GM19193 (cell line): Measurements from ENCODE around the gene RAB28.

ENCODE experiments used
- POLR2A ChIP-seq: IDR thresholded peaks from 4 replicates; pipeline ENCODE4 v1.6.1; 2011; ENCODE audit not compliant: insufficient read depth, insufficient read length; ENCODE audit errors: extremely low read depth

Gene RAB28

GRCh38 chr4:13367691-13368090, 116.4 kb downstream of the RAB28 start:
- no peak for TF ChIP-seq POLR2A

- no peak for TF ChIP-seq POLR2A
These were observed 116.9 kb downstream of the RAB28 start for GRCh38 chr4:13367244-13367643.

- TF ChIP-seq POLR2A, result no peak
These were observed 118.9 kb downstream of the RAB28 start for GRCh38 chr4:13365195-13365594.

DNA sequence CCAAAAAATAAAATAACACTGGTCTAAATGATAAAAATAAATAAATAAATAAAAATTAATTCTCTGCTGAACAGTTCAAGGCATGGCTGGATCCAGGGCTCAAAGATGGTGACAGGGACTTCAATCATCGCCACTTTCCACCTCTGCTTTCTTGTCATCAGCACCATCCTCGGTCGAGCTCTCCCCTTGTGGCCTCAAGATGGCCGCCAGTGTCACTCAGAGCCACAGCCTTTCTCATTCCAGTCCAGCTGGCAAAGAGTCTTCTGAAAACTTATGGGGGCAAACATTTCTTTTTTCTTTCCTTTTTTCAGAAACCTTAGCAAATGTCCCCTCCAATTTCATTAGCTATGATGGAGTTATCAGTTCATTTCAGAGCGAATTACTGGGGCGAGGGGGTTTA, 119.5 kb downstream of the RAB28 start:
- TF ChIP-seq POLR2A, result no peak

GRCh38 chr4:13364172-13364571, 120.0 kb downstream of the RAB28 start:
- no peak for TF ChIP-seq POLR2A

- TF ChIP-seq POLR2A, result no peak
These were observed 124.3 kb downstream of the RAB28 start for GRCh38 chr4:13359809-13360208.

GRCh38 chr4:13355111-13355880, 128.8 kb downstream of the RAB28 start:
- no peak for TF ChIP-seq POLR2A

DNA sequence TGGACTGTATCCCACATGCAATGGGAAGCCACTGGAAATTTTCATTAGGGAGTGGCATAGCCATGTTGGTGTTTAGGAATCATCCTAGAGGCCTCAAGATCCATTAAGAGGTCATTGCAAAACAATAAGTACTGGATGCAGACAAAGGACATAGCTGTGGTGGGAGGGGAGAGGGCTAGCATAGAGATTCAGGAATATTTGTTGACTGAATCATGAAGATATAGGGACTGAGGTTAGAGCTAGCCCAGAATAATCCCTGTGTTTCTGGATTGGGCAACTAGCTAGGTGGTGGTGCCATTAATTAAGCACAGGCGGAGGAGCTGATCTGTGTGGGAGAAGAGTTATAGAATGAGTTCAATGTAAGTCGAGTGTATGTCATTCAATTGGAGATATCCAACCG, 135.0 kb downstream of the RAB28 start:
- no peak for TF ChIP-seq POLR2A

- TF ChIP-seq POLR2A, result no peak
These were observed 135.9 kb downstream of the RAB28 start for GRCh38 chr4:13348216-13348615.

- TF ChIP-seq POLR2A, result no peak
These were observed 136.5 kb downstream of the RAB28 start for GRCh38 chr4:13347517-13348125.

DNA sequence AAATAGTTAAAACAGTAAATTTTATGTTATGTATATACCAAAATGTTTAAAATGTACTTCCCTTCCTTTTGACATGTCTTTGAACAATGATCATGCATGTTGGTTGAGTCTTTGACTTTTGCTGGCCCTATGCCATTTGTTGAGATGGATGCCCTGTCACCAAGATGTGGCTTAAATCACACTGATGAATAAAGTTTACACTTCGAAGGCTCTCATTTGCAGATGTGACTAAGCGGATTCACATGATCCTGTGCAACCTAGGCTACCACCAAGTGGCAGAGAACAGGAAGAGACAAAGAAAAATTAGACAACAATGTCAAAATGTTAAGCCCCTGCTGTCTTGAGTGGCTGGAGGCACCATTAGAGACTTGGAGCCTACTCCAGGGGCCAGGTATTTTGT, 139.9 kb downstream of the RAB28 start:
- TF ChIP-seq POLR2A, result no peak

DNA sequence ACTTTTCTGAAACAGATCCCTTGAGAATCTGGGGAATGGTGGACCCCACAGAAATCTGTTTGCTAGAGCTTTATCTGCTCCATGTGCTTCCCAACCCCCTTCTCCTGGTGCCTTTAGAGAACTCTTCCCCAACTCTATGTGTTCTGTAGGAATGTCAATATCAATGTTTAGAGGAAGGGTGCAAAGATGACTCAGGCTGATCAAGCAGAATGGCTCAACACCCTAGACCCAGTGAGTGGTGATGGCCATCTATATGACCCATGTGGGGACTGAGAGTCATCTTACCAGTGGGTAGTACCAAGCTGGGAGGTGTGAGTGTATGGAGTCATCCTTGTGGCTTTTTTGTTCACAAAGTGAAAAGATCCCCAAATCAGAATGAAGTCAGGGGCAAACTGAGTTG, 143.5 kb downstream of the RAB28 start:
- TF ChIP-seq POLR2A, result no peak

DNA sequence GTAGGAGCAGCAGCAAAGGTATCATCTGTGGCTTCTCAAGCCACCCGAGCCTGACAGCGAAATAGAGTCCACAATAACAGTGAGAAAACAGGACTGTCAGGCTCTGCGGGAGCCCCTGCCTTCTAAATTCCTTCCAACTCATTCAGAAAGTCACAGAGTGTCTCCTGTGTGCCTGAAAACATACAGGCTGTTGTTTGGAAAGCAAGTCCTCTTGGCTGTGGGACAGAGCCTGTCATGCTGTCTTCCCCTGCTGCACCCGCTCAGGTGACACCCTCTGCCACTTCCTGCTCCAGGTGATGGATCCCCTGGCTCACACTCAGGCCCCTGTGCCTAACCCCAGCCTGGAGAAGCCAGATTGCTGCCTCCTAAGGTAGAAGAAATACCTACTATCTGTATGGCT, 152.3 kb downstream of the RAB28 start:
- no peak for TF ChIP-seq POLR2A

GRCh38 chr4:13329963-13330362, 154.2 kb downstream of the RAB28 start:
- TF ChIP-seq POLR2A, result no peak

DNA sequence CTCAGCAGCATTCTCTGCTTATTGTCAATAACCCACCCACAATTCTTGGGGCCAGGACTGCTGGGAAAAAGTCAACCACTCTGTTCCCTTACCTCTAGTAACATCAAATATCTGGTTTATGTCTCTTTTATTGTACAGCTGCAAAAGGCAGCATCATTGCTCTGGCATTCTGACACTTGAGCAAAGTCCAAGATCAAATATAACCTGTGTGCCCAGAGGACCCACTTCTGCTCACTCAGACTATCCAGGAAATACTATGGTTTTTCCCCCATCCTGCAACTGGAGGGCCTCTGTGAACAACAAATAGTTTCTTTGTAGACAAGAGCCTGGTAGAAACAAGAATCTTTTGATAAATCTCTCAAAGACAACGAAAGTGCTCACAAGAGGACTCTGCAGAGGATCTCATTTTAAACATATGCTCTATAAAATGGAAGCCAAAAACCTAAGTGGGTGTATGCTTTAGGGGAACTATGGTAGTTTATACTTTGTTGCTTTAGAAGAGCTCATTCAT, 154.7 kb downstream of the RAB28 start:
- no peak for TF ChIP-seq POLR2A

- no peak for TF ChIP-seq POLR2A
These were observed 155.5 kb downstream of the RAB28 start for GRCh38 chr4:13328591-13328990.
